Measurements from ENCODE around the gene FAM222B. TPM values are rescaled to one million over a fixed set of nuclear protein-coding genes. Genes with fewer than 3 reads are reported as not detected.
A peak's percentile ranks its signal among the peaks of the same experiment; 100 is the strongest.

Gene FAM222B
- total RNA-seq, 1 experiment from 2014 or later = 94.6 TPM

DNA sequence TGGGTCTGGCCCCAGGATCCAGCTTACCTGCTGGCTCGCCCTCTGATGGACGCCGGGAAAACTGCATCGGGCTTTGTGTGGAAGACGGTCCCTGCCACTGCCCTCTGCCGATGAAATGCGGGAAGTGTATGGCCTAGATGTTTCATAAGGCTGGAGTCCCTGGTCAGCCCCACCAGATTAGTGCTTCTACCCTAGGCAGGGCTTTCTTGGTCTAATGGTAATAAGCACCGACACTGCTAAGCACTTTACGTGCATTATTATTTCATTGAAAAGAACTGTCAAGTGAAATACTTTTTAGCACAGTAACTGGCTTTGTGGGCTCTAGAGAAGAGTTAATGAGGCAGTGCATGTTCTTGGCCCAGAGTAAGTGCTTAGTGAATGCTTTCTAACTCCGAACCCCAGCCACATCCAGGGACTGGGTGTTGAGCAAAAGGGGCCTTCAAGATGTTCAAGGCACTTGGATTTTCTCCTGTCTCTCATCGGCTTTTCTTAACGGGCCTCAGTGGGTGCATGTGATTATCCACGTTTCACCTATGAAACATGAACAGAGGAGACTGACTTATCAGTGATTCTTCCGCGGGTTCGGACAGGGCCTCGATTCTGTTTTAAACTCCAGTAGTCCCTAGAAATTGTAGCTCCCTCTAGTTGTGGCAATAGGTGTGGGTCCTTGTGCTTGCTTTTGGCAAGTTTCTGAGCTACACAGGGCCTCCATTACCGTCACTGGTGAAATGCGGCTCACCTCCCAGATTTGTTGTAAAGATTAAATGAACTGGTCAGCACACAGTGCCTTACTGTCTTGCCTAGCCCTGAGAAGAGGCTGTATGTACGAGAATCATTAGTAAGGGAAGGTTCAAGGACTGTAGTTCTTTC, 92.2 kb downstream of the FAM222B start:
- ATAC-seq = peak; percentile 57
- peak; percentile 96 for DNase-seq (ENCODE audit: low spot score)
- no peak overlapping the region for H3K4me3 Mint-ChIP-seq
- TF ChIP-seq ZNF219 (CRISPR knock-in tag; IDR thresholded peaks at IDR 0.05; ENCODE audit: borderline replicate concordance) (no peak), SOX15 (CRISPR knock-in tag; IDR thresholded peaks at IDR 0.05) (no peak)
- TF ChIP-seq, protein P1, sequence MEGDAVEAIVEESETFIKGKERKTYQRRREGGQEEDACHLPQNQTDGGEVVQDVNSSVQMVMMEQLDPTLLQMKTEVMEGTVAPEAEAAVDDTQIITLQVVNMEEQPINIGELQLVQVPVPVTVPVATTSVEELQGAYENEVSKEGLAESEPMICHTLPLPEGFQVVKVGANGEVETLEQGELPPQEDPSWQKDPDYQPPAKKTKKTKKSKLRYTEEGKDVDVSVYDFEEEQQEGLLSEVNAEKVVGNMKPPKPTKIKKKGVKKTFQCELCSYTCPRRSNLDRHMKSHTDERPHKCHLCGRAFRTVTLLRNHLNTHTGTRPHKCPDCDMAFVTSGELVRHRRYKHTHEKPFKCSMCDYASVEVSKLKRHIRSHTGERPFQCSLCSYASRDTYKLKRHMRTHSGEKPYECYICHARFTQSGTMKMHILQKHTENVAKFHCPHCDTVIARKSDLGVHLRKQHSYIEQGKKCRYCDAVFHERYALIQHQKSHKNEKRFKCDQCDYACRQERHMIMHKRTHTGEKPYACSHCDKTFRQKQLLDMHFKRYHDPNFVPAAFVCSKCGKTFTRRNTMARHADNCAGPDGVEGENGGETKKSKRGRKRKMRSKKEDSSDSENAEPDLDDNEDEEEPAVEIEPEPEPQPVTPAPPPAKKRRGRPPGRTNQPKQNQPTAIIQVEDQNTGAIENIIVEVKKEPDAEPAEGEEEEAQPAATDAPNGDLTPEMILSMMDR (IDR thresholded peaks at IDR 0.05) = peak; percentile 88
- TF ChIP-seq, protein P2, sequence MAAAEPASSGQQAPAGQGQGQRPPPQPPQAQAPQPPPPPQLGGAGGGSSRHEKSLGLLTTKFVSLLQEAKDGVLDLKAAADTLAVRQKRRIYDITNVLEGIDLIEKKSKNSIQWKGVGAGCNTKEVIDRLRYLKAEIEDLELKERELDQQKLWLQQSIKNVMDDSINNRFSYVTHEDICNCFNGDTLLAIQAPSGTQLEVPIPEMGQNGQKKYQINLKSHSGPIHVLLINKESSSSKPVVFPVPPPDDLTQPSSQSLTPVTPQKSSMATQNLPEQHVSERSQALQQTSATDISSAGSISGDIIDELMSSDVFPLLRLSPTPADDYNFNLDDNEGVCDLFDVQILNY (CRISPR knock-in tag; IDR thresholded peaks at IDR 0.05) = no peak
- no peaks in the 10 kb centered on the region for H3K9me3 Mint-ChIP-seq
- peak overlapping the region; percentile 54 for H3K27ac Mint-ChIP-seq
- H3K27me3 Mint-ChIP-seq (ENCODE audit: low read depth) = no peaks in the 10 kb centered on the region
- H3K4me1 Mint-ChIP-seq = peaks cover 47% of the 10 kb centered on the region
- CTCF ChIA-PET = interaction anchor here (0.5 to 13.9 kb wide), 42 partner anchors 8 to 1418 kb away, joined by 3 to 541 read pairs (median 4); partner anchors contain the start of genes DHRS13, FAM222B, NEK8 and PIGS
- H3K36me3 Mint-ChIP-seq = peaks cover 53% of the 10 kb centered on the region
- POLR2A ChIA-PET = interaction anchor here (0.6 to 13.5 kb wide), 3 partner anchors 11 to 105 kb away, joined by 3 to 310 read pairs (median 4); partner anchors contain the start of genes BLTP2, NEK8 and TLCD1

DNA sequence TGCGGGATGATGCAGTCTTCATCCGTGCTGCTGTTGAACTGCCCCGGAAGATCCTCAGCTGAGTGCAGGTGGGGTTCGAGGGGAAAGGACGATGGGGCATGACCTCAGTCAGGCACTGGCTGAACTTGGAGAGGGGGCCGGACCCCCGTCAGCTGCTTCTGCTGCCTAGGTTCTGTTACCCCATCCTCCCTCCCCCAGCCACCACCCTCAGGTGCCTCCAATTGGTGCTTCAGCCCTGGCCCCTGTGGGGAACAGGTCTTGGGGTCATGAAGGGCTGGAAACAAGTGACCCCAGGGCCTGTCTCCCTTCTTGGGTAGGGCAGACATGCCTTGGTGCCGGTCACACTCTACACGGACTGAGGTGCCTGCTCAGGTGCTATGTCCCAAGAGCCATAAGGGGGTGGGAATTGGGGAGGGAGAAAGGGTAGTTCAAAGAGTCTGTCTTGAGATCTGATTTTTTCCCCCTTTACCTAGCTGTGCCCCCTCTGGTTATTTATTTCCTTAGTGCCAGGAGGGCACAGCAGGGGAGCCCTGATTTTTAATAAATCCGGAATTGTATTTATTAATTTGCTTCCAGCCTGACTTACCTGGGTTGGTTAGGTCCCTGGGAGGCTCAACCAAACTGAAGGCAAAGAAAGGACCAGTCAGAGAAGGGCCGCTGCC, 92.9 kb downstream of the FAM222B start:
- H3K4me1 Mint-ChIP-seq = peaks cover 47% of the 10 kb centered on the region
- no peaks in the 10 kb centered on the region for H3K27me3 Mint-ChIP-seq (ENCODE audit: low read depth)
- POLR2A ChIA-PET = interaction anchor here (0.6 to 13.5 kb wide), 4 partner anchors 12 to 300 kb away, joined by 3 to 310 read pairs (median 4); partner anchors contain the start of genes BLTP2, NEK8 and TLCD1
- H3K9me3 Mint-ChIP-seq = no peaks in the 10 kb centered on the region
- TF ChIP-seq JAZF1 (CRISPR knock-in tag; IDR thresholded peaks at IDR 0.05) = no peak
- 0 out of 2 replicates have a peak, but pooled peaks have one; percentile 47 for TF ChIP-seq ZNF671 (CRISPR knock-in tag; IDR thresholded peaks at IDR 0.05)
- no peak overlapping the region; the same call in 1 of the 2 replicates for H3K27ac Mint-ChIP-seq
- H3K4me3 Mint-ChIP-seq = no peak overlapping the region
- no peak for DNase-seq (ENCODE audit: low spot score)
- ATAC-seq = peak; percentile 0; the same call in 1 of the 2 replicates
- peaks cover 53% of the 10 kb centered on the region for H3K36me3 Mint-ChIP-seq
- CTCF ChIA-PET = interaction anchor here (0.6 to 13.9 kb wide), 32 partner anchors 7 to 341 kb away, joined by 3 to 541 read pairs (median 4); partner anchors contain the start of genes FAM222B, NEK8, PIGS and PROCA1

DNA sequence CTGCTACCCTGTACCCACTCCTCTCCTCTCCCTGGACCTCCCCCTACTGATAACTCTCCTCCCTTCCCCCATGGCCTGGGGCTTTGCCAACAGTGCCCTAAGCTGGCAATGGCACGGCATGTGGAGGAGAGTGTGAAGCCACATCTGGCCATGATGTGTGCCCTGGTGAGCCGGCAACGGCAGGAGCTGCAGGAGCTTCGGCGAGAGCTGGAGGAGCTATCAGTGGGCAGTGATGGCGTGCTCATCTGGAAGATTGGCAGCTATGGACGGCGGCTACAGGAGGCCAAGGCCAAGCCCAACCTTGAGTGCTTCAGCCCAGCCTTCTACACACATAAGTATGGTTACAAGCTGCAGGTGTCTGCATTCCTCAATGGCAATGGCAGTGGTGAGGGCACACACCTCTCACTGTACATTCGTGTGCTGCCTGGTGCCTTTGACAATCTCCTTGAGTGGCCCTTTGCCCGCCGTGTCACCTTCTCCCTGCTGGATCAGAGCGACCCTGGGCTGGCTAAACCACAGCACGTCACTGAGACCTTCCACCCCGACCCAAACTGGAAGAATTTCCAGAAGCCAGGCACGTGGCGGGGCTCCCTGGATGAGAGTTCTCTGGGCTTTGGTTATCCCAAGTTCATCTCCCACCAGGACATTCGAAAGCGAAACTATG, 93.6 kb downstream of the FAM222B start:
- Mint-ChIP-seq H3K36me3 (peaks cover 53% of the 10 kb centered on the region), H3K27me3 (ENCODE audit: low read depth) (no peaks in the 10 kb centered on the region), H3K9me3 (no peaks in the 10 kb centered on the region), H3K4me1 (peaks cover 47% of the 10 kb centered on the region), H3K27ac (peak overlapping the region; percentile 64), H3K4me3 (no peak overlapping the region)
- ATAC-seq (no peak), DNase-seq (ENCODE audit: low spot score) (no peak)
- ChIA-PET CTCF (interaction anchor here (0.8 to 13.9 kb wide), 6 partner anchors 14 to 150 kb away, joined by 5 to 541 read pairs (median 16); partner anchors contain the start of genes NEK8, RPL23A and TLCD1), POLR2A (interaction anchor here (0.6 to 13.5 kb wide), 3 partner anchors 12 to 301 kb away, joined by 3 to 310 read pairs (median 4); partner anchors contain the start of genes NEK8 and TLCD1)
- no peak for TF ChIP-seq NFE2L1 (CRISPR knock-in tag; IDR thresholded peaks at IDR 0.05)
- TF ChIP-seq, protein P3, sequence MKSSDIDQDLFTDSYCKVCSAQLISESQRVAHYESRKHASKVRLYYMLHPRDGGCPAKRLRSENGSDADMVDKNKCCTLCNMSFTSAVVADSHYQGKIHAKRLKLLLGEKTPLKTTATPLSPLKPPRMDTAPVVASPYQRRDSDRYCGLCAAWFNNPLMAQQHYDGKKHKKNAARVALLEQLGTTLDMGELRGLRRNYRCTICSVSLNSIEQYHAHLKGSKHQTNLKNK (CRISPR knock-in tag; IDR thresholded peaks at IDR 0.05) = no peak
- TF ChIP-seq, protein P4, sequence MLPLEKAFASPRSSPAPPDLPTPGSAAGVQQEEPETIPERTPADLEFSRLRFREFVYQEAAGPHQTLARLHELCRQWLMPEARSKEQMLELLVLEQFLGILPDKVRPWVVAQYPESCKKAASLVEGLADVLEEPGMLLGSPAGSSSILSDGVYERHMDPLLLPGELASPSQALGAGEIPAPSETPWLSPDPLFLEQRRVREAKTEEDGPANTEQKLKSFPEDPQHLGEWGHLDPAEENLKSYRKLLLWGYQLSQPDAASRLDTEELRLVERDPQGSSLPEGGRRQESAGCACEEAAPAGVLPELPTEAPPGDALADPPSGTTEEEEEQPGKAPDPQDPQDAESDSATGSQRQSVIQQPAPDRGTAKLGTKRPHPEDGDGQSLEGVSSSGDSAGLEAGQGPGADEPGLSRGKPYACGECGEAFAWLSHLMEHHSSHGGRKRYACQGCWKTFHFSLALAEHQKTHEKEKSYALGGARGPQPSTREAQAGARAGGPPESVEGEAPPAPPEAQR (CRISPR knock-in tag; IDR thresholded peaks at IDR 0.05) = no peak
- TF ChIP-seq ZNF138 (CRISPR knock-in tag; conservative IDR thresholded peaks at IDR 0.05) = no peak
- TF ChIP-seq, protein P5, sequence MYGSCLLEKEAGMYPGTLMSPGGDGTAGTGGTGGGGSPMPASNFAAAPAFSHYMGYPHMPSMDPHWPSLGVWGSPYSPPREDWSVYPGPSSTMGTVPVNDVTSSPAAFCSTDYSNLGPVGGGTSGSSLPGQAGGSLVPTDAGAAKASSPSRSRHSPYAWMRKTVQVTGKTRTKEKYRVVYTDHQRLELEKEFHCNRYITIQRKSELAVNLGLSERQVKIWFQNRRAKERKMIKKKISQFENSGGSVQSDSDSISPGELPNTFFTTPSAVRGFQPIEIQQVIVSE (CRISPR knock-in tag; IDR thresholded peaks at IDR 0.05; ENCODE audit: borderline replicate concordance) = no peak
- TF ChIP-seq, protein P2 (CRISPR knock-in tag; IDR thresholded peaks at IDR 0.05) = no peak
- no peak for TF ChIP-seq ZNF219 (CRISPR knock-in tag; IDR thresholded peaks at IDR 0.05; ENCODE audit: borderline replicate concordance)
- TF ChIP-seq, protein P6, sequence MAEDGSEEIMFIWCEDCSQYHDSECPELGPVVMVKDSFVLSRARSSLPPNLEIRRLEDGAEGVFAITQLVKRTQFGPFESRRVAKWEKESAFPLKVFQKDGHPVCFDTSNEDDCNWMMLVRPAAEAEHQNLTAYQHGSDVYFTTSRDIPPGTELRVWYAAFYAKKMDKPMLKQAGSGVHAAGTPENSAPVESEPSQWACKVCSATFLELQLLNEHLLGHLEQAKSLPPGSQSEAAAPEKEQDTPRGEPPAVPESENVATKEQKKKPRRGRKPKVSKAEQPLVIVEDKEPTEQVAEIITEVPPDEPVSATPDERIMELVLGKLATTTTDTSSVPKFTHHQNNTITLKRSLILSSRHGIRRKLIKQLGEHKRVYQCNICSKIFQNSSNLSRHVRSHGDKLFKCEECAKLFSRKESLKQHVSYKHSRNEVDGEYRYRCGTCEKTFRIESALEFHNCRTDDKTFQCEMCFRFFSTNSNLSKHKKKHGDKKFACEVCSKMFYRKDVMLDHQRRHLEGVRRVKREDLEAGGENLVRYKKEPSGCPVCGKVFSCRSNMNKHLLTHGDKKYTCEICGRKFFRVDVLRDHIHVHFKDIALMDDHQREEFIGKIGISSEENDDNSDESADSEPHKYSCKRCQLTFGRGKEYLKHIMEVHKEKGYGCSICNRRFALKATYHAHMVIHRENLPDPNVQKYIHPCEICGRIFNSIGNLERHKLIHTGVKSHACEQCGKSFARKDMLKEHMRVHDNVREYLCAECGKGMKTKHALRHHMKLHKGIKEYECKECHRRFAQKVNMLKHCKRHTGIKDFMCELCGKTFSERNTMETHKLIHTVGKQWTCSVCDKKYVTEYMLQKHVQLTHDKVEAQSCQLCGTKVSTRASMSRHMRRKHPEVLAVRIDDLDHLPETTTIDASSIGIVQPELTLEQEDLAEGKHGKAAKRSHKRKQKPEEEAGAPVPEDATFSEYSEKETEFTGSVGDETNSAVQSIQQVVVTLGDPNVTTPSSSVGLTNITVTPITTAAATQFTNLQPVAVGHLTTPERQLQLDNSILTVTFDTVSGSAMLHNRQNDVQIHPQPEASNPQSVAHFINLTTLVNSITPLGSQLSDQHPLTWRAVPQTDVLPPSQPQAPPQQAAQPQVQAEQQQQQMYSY (CRISPR knock-in tag; IDR thresholded peaks at IDR 0.05) = no peak
- TF ChIP-seq, protein P7, sequence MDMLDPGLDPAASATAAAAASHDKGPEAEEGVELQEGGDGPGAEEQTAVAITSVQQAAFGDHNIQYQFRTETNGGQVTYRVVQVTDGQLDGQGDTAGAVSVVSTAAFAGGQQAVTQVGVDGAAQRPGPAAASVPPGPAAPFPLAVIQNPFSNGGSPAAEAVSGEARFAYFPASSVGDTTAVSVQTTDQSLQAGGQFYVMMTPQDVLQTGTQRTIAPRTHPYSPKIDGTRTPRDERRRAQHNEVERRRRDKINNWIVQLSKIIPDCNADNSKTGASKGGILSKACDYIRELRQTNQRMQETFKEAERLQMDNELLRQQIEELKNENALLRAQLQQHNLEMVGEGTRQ (CRISPR knock-in tag; IDR thresholded peaks at IDR 0.05) = no peak
- TF ChIP-seq KAT7 (CRISPR knock-in tag; IDR thresholded peaks at IDR 0.05; ENCODE audit: borderline replicate concordance) = no peak

Measured in WTC11 (cell line).